ENCODE results near the gene CPLX1.

CPLX1 gene

DNA sequence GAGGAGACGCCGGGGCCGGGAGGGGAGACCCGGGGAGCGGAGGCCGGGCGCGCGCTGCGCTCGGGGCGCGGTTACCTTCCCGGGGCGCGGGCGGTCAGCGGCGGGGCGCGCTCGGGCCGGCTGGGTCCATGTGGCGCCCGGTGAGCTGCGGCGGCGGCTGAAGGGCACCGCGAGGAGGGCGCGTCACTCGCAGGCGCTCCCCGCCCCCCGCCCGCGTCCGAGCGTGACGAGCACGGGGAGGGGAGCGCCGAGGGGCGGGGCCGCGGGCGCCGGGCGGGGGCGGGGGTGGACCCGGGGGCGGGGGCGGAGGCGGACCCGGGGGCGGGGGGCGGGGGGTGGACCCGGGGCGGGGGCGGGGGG is at the start of gene CPLX1:
TSS of gene CPLX1 (minus strand) at position 159 of the 360 bp plus-strand sequence. CDS start 1,607 bp downstream, outside the sequence.
- no peak for DNase-seq

GRCh38 chr4:874971-875817 is 49.3 kb upstream of the CPLX1 start:
- DNase-seq = no peak

DNA sequence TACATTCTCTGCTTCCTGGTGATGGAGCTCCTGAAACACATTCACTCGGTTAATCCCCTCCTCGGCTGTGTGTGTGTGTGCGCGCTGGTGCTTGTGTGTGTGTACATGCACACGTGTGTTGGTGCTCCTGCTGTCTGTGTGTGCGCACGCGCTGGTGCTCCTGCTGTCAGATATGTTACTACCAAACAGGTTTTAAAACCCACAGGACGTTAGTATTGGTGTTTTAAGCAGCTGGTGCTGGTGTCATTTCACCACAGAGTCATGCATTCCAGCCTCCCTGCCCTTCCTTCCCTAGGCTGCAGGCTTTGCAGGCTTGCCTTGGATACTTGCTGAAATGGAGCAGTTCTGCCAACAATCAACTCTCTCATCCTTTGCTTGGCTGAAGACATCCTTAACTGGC is 48.1 kb upstream of the CPLX1 start:
- DNase-seq = no peak

DNA sequence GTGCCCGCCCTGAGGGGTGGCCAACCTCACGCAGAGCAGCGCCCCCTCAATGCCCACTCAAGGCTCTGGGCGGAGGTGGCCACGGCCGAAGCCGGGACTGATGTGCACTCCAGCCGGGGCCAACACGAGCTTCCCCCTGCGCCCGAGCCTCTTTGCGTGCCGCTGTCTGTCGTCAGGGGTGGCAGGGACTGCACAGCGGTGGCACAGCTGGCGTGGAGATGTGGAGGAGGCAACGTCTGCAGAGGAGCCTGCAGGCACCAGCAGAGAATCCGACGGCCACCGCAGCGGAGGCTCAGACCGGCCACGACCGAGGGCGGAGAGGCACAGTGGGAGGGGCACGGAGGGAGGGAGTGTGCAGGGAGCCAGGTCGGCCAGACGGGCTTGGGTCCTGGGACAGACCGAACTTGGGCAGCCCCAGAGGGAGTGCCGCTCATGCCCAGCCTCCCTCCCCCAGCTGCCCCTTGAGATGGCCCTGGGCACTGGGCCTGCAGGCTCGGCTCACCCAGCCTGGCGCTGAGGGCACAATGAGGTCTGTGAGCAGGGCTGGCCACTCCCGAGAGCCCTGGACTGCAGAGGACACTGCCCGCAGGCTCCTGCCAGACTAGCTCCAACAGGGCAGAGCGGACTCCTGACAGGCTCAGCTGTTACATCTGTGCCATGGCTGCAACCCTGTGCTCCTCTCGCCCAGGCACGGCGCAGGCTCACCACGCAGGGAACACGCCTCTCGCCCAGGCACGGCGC is 46.5 kb upstream of the CPLX1 start:
- no peak for DNase-seq

- no peak for DNase-seq
These were observed 45.6 kb upstream of the CPLX1 start for GRCh38 chr4:871484-871883.

DNA sequence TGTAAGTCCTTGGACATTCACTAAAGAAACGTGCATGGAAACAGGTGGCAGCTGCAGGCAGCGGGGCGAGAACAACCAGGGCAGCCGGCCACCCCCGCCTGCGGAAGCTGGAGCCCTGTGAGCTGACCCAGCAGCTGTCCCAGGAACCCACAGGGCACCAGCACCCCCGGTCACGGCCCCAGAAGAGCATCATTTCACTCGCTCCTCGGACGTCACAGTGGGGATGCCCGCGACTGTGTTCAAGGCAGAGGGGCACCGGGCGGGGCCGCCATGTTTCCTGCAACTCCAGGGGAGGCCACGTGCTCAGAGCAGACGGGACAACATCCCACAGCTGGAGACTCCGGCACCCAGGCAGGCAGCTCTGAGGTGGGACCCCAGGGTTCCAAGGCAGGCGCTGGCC is 45.0 kb upstream of the CPLX1 start:
- no peak for DNase-seq

DNA sequence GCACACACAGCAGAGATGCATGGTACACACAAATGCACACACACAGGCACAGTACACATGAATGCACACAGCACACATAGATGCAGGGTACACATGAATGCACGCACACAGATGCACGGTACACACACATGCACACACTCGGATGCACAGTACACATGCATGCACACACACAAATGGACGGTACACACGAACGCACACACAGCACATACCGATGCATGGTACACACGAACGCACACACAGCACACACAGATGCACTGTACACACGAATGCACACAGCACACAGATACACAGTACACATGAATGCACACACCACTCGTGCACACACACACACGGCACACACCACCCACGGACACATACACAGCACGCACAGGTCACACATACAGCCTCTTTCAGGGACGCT is 43.8 kb upstream of the CPLX1 start:
- no peak for DNase-seq

- no peak for DNase-seq
These were observed 42.5 kb upstream of the CPLX1 start for GRCh38 chr4:868421-868820.

DNA sequence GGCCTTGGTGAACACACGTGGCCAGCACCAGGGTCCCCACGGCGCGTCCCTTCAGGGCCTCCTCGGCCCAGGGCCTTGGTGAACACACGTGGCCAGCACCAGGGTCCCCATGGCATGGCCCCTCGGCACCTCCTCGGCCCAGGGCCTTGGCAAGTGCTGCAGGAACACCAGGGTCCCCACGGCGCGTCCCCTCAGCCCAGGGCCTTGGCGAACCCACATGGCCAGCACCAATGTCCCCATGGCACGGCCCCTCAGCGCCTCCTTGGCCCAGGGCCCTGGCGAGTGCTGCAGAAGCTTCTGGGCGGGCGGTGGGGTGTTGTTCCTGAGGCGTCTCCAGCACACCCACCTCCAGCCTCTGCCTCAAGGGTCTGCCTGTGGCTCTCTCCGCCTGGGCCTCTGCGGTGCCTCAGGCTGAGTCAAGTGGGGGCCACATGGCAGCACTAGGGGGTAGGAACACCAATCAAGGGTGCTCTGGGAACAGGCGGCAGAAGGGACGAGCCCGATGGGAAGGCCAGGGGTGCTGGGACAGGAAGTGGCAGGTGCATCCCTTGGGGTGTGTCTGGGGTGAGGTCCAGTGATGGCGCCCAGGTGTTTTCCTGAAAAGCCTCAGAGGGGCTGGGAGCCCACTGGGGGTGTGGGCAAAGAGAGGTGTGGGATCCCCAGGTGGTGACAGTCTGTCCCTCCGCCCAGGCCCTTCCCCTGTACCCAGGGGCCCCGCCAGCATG is 41.8 kb upstream of the CPLX1 start:
- no peak for DNase-seq

DNA sequence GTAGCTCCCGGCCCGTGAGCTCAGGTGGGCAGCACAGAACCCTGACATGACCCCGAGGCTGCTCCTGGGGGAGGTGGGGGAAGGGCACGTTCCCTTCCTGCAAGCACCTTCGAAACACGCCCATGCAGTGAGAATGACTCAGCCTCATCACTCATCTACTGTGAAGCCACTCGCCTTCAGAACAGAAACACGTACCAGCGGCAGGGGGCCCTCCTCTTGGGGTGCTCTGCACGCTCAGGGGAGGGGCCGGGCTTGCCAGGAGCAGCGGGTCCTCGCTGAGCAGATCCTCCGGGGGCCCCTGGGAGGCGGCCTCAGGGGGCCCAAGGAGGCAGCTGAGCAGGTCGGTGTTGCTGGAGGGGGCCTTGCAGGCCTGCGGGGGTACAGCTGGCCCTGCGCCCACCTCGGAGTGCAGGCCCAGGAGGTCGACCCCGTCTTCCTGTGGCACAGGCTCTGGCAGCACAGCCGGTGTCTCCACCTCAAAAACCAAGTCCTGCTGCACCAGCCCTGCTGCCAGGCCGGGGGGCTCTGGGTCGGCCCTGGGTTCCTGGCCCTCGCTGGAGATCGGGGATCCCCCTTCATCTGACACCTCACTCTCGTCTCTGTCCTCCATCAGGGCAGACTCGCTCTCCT is 40.9 kb upstream of the CPLX1 start:
- no peak for DNase-seq

DNA sequence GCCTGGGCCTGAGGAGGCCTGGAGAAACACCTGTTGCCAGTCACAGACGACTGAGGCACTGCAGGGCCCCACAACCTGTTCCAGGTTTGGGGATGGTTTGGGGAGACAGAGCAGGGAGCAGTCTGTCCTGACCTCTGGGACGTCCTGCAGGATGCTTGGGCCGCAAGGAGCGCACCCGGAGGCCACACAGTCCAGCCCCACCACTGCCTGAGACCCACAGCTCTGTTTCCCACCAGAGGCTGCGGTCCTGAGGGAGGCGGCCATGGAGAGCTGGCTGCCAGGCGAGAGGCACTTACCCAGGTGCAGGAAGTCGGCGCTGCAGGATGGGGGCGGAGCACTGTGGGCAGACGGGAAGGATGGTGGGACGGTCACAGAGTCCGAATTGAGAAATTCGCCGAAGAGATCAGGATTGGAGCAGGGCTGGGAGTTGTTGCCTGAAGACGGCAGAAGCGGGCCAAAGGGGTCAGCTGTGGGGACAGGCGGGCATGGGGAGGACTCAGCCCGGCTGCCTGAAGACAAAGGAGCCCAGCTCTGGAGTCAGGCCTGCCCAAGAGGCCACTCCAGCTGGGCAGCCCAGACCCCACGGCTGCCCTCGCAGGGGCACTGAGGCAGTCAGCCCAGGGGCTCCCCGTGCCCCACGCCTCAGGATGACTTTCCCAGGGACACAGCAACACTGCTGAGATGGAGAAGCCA is 40.3 kb upstream of the CPLX1 start:
- no peak for DNase-seq

- no peak for DNase-seq
These were observed 39.6 kb upstream of the CPLX1 start for GRCh38 chr4:865572-865971.

DNA sequence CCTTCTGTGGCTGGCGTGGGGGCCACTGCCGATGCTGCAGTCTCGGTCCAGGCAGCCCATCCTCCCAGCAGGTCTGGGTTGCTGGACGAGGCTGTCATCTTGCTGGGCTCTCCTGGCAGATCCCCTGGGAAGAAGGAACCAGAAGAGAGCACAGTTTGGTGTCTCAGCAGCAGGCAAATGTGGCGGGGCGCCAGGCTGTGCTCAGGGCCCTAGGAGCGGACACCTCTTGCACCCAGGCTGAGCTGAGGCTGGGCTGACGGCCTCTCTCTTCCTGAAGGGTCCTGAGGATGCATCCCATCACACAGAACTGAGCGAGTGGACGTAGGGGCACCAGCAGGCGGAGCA is 39.2 kb upstream of the CPLX1 start:
- DNase-seq = no peak

DNA sequence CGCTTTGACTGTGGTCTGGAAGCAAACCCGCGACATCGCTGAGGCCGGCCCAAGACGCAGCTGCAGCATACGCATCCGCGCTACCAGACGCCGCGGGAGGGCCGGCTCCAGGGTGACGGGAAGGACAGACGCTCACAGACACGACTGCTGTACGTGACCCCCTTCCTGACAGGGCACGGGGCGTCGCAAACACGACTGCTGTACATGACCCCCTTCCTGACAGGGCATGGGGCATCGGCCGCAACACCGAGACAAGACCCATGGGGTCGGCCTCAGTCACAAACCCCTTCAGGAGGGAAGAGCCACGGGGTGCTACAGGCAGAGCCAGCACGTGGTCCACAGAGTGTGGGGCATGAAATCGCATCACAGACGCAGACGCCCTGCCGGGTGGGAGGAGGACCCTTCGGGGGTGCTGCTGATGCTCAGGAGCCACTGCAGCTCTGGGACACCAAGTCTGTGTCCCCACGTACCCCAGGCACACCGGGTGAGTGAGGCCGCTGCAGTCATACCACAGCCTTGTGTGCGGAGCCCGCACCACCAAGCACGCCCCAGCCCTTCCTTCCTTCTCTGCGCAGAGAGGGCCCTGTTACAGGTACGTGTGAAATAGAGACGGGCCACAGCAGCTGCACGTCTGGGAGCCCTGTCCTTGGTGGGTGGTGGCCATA is 38.7 kb upstream of the CPLX1 start:
- DNase-seq = no peak

DNA sequence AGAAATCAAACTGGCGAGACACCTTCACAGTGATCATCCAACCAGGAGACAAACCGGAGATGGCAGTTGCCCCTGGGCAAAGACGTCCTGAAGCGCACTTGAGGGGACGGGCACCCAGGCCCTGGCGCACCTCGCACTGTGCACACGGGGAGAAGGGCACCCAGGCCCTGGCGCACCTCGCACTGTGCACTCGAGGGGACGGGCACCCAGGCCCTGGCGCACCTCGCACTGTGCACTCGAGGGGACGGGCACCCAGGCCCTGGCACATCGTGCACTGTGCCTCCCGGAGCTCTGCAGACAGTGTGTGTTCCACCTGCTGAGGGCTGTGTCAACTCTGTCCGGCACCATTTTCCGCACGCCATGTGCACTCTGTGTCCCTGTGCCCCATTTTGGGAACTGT is 34.6 kb upstream of the CPLX1 start:
- no peak for DNase-seq

DNA sequence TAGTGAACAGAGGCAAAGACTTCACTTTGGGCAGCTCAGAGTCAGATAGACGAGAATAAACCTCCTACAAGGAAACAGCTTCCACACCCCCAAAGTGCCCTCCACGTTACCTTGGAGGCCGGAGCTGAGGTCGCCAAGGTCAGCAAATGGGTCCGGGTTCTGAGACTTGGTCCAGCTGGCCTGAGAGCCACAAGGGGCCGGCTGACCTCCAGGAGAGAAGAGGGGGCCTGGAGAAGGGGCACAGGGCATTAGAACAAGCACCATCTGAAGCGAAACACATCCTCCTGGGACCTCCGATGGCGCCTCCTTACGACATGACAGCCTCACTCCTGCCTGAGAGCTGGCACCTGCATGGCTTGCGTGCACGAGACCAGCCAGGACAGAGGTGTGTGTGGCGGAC is 33.6 kb upstream of the CPLX1 start:
- DNase-seq = no peak

GRCh38 chr4:858831-859451 is 33.0 kb upstream of the CPLX1 start:
- DNase-seq = no peak

- DNase-seq = no peak
These were observed 32.1 kb upstream of the CPLX1 start for GRCh38 chr4:858041-858481.

DNA sequence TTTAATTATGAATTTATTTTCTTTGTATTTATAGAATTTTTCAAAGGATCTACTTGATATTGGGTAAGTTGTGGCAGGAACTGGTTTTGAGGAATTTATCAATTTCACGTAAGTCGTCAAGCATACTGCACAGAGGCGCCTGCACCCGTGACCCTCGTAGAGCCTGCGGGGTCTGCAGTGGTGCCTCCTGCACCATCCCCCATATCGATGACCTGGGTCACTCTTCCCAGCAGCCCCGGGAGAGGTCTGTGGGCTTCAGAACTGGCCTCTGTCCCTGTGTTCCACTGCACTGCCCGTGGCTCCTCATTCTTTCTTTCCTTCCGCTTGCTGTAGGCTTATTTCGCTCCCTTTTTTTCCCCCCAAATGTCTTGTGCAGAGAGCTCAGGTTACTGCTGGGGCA is 31.5 kb upstream of the CPLX1 start:
- no peak for DNase-seq

DNA sequence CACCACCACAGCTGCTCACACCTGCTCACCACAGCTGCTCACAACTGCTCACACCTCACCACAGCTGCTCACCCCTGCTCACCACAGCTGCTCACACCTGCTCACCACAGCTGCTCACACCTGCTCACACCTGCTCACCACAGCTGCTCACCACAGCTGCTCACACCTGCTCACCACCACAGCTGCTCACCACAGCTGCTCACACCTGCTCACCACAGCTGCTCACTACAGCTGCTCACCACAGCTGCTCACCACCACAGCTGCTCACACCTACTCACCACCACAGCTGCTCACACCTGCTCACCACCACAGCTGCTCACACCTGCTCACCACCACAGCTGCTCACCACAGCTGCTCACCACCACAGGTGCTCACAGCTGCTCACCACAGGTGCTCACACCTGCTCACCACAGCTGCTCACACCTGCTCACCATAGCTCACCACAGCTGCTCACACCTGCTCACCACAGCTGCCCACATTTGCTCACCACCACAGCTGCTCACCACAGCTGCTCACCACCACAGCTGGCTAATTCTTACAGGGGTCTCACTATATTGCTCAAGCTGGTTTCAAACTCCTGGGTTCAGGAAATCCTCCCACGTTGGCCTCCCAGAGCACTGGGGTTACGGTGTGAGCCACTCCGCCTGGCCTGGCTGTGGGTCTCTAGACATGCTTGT is 30.4 kb upstream of the CPLX1 start:
- no peak for DNase-seq

GRCh38 chr4:855880-856224 is 29.9 kb upstream of the CPLX1 start:
- DNase-seq = no peak
